Activated naive CD8-positive, alpha-beta T cell (primary cell): Measurements from ENCODE around the gene KIF6.
"Not testable (repeated sequence)": the region's sequence is repeated elsewhere in the genome, so short reads cannot be mapped to it uniquely, and the experiment has no call there.

Experiments
- H3K27ac Mint-ChIP-seq: one replicate; pipeline ENCODE4 v1.8.0; 2021; ENCODE audit warnings: mixed read lengths
- H3K27me3 Mint-ChIP-seq: one replicate; pipeline ENCODE4 v1.8.0; 2021; ENCODE audit warnings: mixed read lengths
- H3K36me3 Mint-ChIP-seq: one replicate; pipeline ENCODE4 v1.8.0; 2021; ENCODE audit warnings: mixed read lengths
- H3K4me1 Mint-ChIP-seq: one replicate; pipeline ENCODE4 v1.8.0; 2021; ENCODE audit warnings: low read depth, mixed read lengths
- H3K4me3 Mint-ChIP-seq: one replicate; pipeline ENCODE4 v1.8.0; 2021; ENCODE audit warnings: mild to moderate bottlenecking, mixed read lengths
- H3K9me3 Mint-ChIP-seq: one replicate; pipeline ENCODE4 v1.8.0; 2021; ENCODE audit warnings: low read depth, mixed read lengths

KIF6 gene

GRCh38 chr6:39693206-39693605 is 32.0 kb downstream of the KIF6 start:
- Mint-ChIP-seq H3K27ac (no peak overlapping the region), H3K4me3 (no peak overlapping the region), H3K27me3 (peaks cover 13% of the 10 kb centered on the region), H3K9me3 (no peaks in the 10 kb centered on the region), H3K4me1 (no peaks in the 10 kb centered on the region), H3K36me3 (no peaks in the 10 kb centered on the region)

DNA sequence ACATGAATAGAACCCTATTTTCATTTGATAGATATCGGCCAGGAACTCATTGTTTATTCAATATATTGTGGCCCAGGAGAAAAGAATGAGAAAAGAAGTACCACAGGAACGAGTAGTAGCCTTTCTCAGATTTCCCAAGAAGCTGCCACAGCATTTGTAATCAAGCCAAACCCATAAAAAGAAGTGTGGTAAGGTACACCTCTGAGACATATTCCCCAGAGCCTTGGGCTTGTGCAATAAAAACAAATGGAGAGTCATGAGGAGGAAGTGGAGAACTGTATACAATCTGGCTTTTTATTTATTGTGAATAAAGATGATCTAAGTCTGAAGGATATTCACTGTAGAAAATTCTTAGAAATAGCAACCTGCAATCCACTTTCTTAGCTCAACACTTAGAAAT is 36.7 kb downstream of the KIF6 start:
- Mint-ChIP-seq H3K4me1 (no peaks in the 10 kb centered on the region), H3K4me3 (no peak overlapping the region), H3K36me3 (no peaks in the 10 kb centered on the region), H3K9me3 (no peaks in the 10 kb centered on the region), H3K27me3 (peaks cover 21% of the 10 kb centered on the region), H3K27ac (no peak overlapping the region)

DNA sequence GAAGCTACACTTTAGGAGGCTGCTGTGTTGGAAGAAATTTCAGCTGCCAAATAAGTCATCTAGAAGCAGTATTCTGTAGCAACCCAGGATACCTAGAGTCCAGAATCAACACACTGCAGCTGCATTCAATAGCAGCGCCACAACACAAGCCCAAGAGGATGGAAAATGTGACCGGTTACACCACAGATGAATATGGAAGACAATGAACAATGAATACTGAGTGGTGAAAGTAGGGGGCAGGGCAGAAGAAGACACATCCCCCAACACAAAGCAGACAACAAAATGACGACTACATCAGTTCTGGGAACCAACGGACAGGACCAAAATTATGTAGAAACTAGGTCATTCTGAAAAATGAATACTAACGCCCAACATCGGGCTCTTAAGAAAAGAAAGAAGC is 38.2 kb downstream of the KIF6 start:
- Mint-ChIP-seq H3K27me3 (peaks cover 18% of the 10 kb centered on the region), H3K9me3 (no peaks in the 10 kb centered on the region), H3K4me1 (no peaks in the 10 kb centered on the region), H3K36me3 (no peaks in the 10 kb centered on the region), H3K4me3 (no peak overlapping the region), H3K27ac (no peak overlapping the region)

DNA sequence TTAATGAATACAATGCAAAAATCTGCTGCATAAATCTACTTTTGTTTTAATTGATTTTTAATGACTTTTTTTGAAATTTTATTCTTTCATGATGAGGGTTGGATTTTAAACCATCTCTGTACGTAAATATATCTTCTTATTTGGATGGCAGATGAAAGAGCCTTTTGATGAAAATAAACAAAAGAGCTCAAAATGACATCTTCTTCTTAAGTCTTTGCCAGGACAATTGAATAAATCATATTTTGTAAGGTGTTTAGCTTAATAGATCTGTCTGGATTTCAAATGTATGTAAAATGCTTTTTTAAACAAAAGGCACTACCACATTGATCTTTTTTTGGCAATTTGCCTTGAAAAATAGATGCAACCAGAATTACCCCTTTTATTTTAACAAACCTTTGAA is 39.3 kb downstream of the KIF6 start:
- Mint-ChIP-seq H3K9me3 (no peaks in the 10 kb centered on the region), H3K27me3 (peaks cover 15% of the 10 kb centered on the region), H3K4me1 (no peaks in the 10 kb centered on the region), H3K27ac (no peak overlapping the region), H3K4me3 (no peak overlapping the region), H3K36me3 (no peaks in the 10 kb centered on the region)

DNA sequence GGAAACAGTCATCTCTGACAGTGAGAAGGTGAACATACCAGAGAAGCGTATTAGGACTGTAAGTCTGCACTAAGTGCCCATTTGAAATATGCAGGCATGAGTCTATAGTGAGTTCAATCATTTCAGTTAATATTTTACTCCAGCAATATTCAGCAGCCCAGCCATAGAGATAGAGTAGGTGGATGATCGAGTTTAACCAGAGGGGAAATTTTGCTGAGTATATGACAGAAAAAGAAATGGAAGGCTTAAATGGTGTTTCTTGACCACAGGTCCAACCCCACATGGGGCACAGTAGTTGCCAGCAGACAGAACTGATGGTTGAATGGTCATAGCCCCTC is 39.8 kb downstream of the KIF6 start:
- no peaks in the 10 kb centered on the region for H3K36me3 Mint-ChIP-seq
- H3K4me1 Mint-ChIP-seq, result no peaks in the 10 kb centered on the region
- no peak overlapping the region for H3K4me3 Mint-ChIP-seq
- peaks cover 13% of the 10 kb centered on the region for H3K27me3 Mint-ChIP-seq
- no peak overlapping the region for H3K27ac Mint-ChIP-seq
- H3K9me3 Mint-ChIP-seq, result no peaks in the 10 kb centered on the region

- Mint-ChIP-seq H3K36me3 (no peaks in the 10 kb centered on the region), H3K4me3 (no peak overlapping the region), H3K27me3 (peaks cover 12% of the 10 kb centered on the region), H3K9me3 (no peaks in the 10 kb centered on the region), H3K4me1 (no peaks in the 10 kb centered on the region), H3K27ac (no peak overlapping the region)
Observed at GRCh38 chr6:39684790-39685488, 40.3 kb downstream of the KIF6 start.

DNA sequence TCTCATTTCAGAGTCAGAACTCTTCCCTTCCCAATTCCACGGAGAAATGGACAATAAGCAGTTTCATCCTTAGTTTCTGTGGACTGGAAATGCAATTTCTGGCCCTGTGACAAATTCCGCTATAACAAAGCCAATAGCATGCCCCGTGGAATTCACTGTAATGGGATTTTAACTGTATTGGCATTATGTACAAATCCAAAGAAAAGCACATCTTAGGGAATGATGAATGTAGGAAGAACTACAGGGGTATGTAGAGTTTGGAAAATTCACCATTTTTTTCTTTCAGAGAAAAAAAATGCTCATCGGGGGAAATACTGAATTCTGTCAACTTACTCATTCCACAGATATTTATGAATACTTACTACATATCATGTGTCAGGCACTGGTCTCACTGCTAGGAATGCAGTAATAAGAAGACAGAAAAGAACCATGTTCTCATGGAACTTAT is 43.5 kb downstream of the KIF6 start:
- H3K27me3 Mint-ChIP-seq, result peaks cover 12% of the 10 kb centered on the region
- no peaks in the 10 kb centered on the region for H3K36me3 Mint-ChIP-seq
- no peaks in the 10 kb centered on the region for H3K9me3 Mint-ChIP-seq
- H3K4me1 Mint-ChIP-seq, result no peaks in the 10 kb centered on the region
- no peak overlapping the region for H3K4me3 Mint-ChIP-seq
- H3K27ac Mint-ChIP-seq, result no peak overlapping the region

DNA sequence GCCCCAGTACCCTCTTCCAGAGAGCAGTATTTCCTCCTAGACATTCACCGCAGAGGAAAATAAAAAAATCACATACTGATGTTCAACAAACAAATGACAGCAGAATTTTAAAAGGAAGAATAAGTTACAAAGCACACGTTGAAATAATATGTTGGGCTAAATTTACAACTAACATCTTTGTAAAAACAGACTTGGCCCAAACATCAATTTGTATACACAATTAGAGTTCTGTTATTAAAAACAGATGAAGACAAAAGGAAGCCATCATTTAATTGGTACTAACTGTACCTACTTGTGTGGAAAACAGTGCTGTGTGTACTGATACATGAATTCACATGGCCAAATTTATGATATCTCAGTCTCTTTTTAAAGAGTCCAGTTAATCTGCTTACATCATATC is 46.3 kb downstream of the KIF6 start:
- Mint-ChIP-seq H3K36me3 (no peaks in the 10 kb centered on the region), H3K27ac (no peak overlapping the region), H3K9me3 (no peaks in the 10 kb centered on the region), H3K4me1 (no peaks in the 10 kb centered on the region), H3K27me3 (peaks cover 5% of the 10 kb centered on the region), H3K4me3 (no peak overlapping the region)

GRCh38 chr6:39677318-39677717 is 47.9 kb downstream of the KIF6 start:
- not testable (repeated sequence) for H3K27ac Mint-ChIP-seq, H3K36me3 Mint-ChIP-seq, H3K27me3 Mint-ChIP-seq, H3K4me1 Mint-ChIP-seq, H3K4me3 Mint-ChIP-seq
- peaks cover 11% of the 10 kb centered on the region for H3K9me3 Mint-ChIP-seq

DNA sequence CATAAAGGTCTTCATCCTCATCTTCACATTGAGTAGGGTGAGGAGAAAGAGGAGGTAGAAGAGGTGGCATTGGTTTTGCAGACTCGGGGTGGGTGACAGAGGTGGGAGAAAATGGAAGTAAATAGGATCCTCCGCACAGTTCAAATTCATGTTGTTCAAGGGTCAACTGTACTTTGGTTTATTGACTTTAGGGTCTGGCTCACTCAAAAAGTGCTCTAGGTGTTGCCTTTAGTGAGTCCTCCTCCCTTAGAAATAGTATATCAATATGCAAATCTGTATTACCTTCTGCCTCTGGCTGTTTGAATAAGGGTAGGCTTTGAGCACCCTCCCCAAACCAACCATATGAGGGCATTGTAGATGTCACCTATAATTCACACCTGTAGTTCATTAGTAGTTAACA is 54.7 kb downstream of the KIF6 start:
- Mint-ChIP-seq H3K36me3 (peaks cover 3% of the 10 kb centered on the region), H3K4me3 (no peak overlapping the region), H3K9me3 (peaks cover 11% of the 10 kb centered on the region), H3K27me3 (peaks cover 11% of the 10 kb centered on the region), H3K27ac (no peak overlapping the region), H3K4me1 (no peaks in the 10 kb centered on the region)

GRCh38 chr6:39669973-39670342 is 55.2 kb downstream of the KIF6 start:
- Mint-ChIP-seq H3K27ac (no peak overlapping the region), H3K9me3 (peaks cover 11% of the 10 kb centered on the region), H3K27me3 (peaks cover 11% of the 10 kb centered on the region), H3K4me3 (no peak overlapping the region), H3K36me3 (peaks cover 3% of the 10 kb centered on the region), H3K4me1 (no peaks in the 10 kb centered on the region)

- Mint-ChIP-seq H3K36me3 (peaks cover 3% of the 10 kb centered on the region), H3K4me3 (no peak overlapping the region), H3K9me3 (peaks cover 11% of the 10 kb centered on the region), H3K27ac (no peak overlapping the region), H3K27me3 (peaks cover 11% of the 10 kb centered on the region), H3K4me1 (no peaks in the 10 kb centered on the region)
Observed at GRCh38 chr6:39669207-39669972, 55.8 kb downstream of the KIF6 start.

- Mint-ChIP-seq H3K27ac (no peak overlapping the region), H3K4me3 (no peak overlapping the region), H3K27me3 (peaks cover 3% of the 10 kb centered on the region), H3K4me1 (no peaks in the 10 kb centered on the region), H3K9me3 (no peaks in the 10 kb centered on the region), H3K36me3 (no peaks in the 10 kb centered on the region)
Observed at GRCh38 chr6:39666706-39667489, 58.3 kb downstream of the KIF6 start.

DNA sequence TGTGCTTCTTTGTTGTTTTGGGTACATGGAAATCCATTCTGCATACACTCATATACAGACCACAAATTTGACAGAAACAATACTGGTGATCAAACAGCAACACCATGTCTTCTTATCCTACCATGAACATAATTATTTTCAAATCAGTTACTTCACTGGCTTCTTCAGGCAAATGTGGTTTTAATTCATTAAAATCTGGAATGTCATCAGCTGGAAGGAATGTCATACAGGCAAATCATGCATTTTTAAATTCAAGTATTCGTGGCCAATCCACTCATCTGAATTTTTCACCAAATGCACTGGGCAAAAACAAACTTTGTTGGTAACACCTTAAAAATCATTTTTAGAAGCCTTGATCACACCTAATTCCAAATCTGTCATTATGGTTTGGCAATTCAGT is 59.3 kb downstream of the KIF6 start:
- Mint-ChIP-seq H3K4me1 (no peaks in the 10 kb centered on the region), H3K27ac (no peak overlapping the region), H3K36me3 (no peaks in the 10 kb centered on the region), H3K9me3 (no peaks in the 10 kb centered on the region), H3K4me3 (no peak overlapping the region), H3K27me3 (peaks cover 5% of the 10 kb centered on the region)

- no peaks in the 10 kb centered on the region for H3K4me1 Mint-ChIP-seq
- no peaks in the 10 kb centered on the region for H3K9me3 Mint-ChIP-seq
- H3K27ac Mint-ChIP-seq, result no peak overlapping the region
- H3K27me3 Mint-ChIP-seq, result peaks cover 5% of the 10 kb centered on the region
- no peak overlapping the region for H3K4me3 Mint-ChIP-seq
- no peaks in the 10 kb centered on the region for H3K36me3 Mint-ChIP-seq
Observed at GRCh38 chr6:39664173-39664572, 61.0 kb downstream of the KIF6 start.
